ENCODE results near the gene PSTPIP1. TPM values are rescaled to one million over a fixed set of nuclear protein-coding genes. Genes with fewer than 3 reads are reported as not detected.
A peak's percentile ranks its signal among the peaks of the same experiment; 100 is the strongest.

PSTPIP1 gene
- total and polyA plus RNA-seq, 5 donors from 2014 or later = 41.3 to 169 (median 47.8) TPM

GRCh38 chr15:77042955-77043920 lies 48.3 kb downstream of the PSTPIP1 start:
- no peak for ATAC-seq (ENCODE audit: low read depth in 2 of 2)
- Histone ChIP-seq H3K4me3 (ENCODE audit: low read depth, low read length) (no peak overlapping the region), H3K36me3 (ENCODE audit: control insufficient read depth, insufficient read depth, low read length) (peaks cover 9% of the 10 kb centered on the region), H3K9me3 (ENCODE audit: control insufficient read depth in 2 of 2, low read length in 2 of 2) (no peaks in the 10 kb centered on the region), H3K27ac (ENCODE audit: insufficient read depth, low read length, poor library complexity, severe bottlenecking) (no peak overlapping the region), H3K4me1 (ENCODE audit: control insufficient read depth, insufficient read depth, low read length, poor library complexity, severe bottlenecking) (no peaks in the 10 kb centered on the region), H3K27me3 (ENCODE audit: control insufficient read depth, insufficient read depth, low read length) (no peaks in the 10 kb centered on the region)
- H3K27ac Mint-ChIP-seq = peak overlapping the region; percentile 27 to 82 (median 57)
- H3K36me3 Mint-ChIP-seq = peaks cover 41% of the 10 kb centered on the region
- no peak for DNase-seq
- H3K27me3 Mint-ChIP-seq = no peaks in the 10 kb centered on the region
- peaks cover 0 to 11% (median 0%) of the 10 kb centered on the region in 7 donors for H3K9me3 Mint-ChIP-seq
- peaks cover 0 to 11% (median 6%) of the 10 kb centered on the region in 4 donors for H3K4me1 Mint-ChIP-seq
- H3K4me3 Mint-ChIP-seq = peak overlapping the region in 1 of 4 donors; percentile 5

GRCh38 chr15:77044228-77045042 lies 49.5 kb downstream of the PSTPIP1 start:
- Histone ChIP-seq H3K9me3 (ENCODE audit: control insufficient read depth in 2 of 2, low read length in 2 of 2) (no peaks in the 10 kb centered on the region), H3K4me3 (ENCODE audit: low read depth, low read length) (no peak overlapping the region), H3K36me3 (ENCODE audit: control insufficient read depth, insufficient read depth, low read length) (peaks cover 9% of the 10 kb centered on the region), H3K27ac (ENCODE audit: insufficient read depth, low read length, poor library complexity, severe bottlenecking) (no peak overlapping the region), H3K4me1 (ENCODE audit: control insufficient read depth, insufficient read depth, low read length, poor library complexity, severe bottlenecking) (no peaks in the 10 kb centered on the region), H3K27me3 (ENCODE audit: control insufficient read depth, insufficient read depth, low read length) (no peaks in the 10 kb centered on the region)
- H3K27ac Mint-ChIP-seq = no peak overlapping the region
- no peaks in the 10 kb centered on the region for H3K27me3 Mint-ChIP-seq
- H3K4me3 Mint-ChIP-seq = no peak overlapping the region
- H3K9me3 Mint-ChIP-seq = peaks cover 0 to 5% (median 0%) of the 10 kb centered on the region in 7 donors
- DNase-seq = no peak
- no peak for ATAC-seq (ENCODE audit: low read depth in 2 of 2)
- peaks cover 0 to 11% (median 6%) of the 10 kb centered on the region in 4 donors for H3K4me1 Mint-ChIP-seq
- H3K36me3 Mint-ChIP-seq = peaks cover 41% of the 10 kb centered on the region

GRCh38 chr15:77045985-77046384 lies 51.1 kb downstream of the PSTPIP1 start:
- H3K36me3 Mint-ChIP-seq = peaks cover 36% of the 10 kb centered on the region
- H3K9me3 Mint-ChIP-seq = peaks cover 0 to 3% (median 0%) of the 10 kb centered on the region in 7 donors
- Histone ChIP-seq H3K27ac (ENCODE audit: insufficient read depth, low read length, poor library complexity, severe bottlenecking) (no peak overlapping the region), H3K36me3 (ENCODE audit: control insufficient read depth, insufficient read depth, low read length) (peaks cover 9% of the 10 kb centered on the region), H3K9me3 (ENCODE audit: control insufficient read depth in 2 of 2, low read length in 2 of 2) (no peaks in the 10 kb centered on the region), H3K27me3 (ENCODE audit: control insufficient read depth, insufficient read depth, low read length) (no peaks in the 10 kb centered on the region), H3K4me1 (ENCODE audit: control insufficient read depth, insufficient read depth, low read length, poor library complexity, severe bottlenecking) (no peaks in the 10 kb centered on the region), H3K4me3 (ENCODE audit: low read depth, low read length) (no peak overlapping the region)
- H3K4me3 Mint-ChIP-seq = no peak overlapping the region
- ATAC-seq (ENCODE audit: low read depth in 2 of 2) (no peak), DNase-seq (no peak)
- no peaks in the 10 kb centered on the region for H3K27me3 Mint-ChIP-seq
- H3K27ac Mint-ChIP-seq = no peak overlapping the region
- H3K4me1 Mint-ChIP-seq = peaks cover 0 to 6% (median 4%) of the 10 kb centered on the region in 4 donors

- Mint-ChIP-seq H3K27ac (peak overlapping the region in 1 of 3 donors; percentile 78), H3K36me3 (peaks cover 35% of the 10 kb centered on the region), H3K4me3 (no peak overlapping the region)
These were observed 51.9 kb downstream of the PSTPIP1 start for GRCh38 chr15:77046704-77047412.

GRCh38 chr15:77048135-77048876 lies 53.4 kb downstream of the PSTPIP1 start:
- Mint-ChIP-seq H3K27ac (peak overlapping the region in 1 of 3 donors; percentile 8), H3K4me1 (peaks cover 0 to 4% (median under 1%) of the 10 kb centered on the region in 4 donors), H3K9me3 (no peaks in the 10 kb centered on the region), H3K4me3 (no peak overlapping the region), H3K36me3 (peaks cover 39% of the 10 kb centered on the region), H3K27me3 (no peaks in the 10 kb centered on the region)
- no peaks in the 10 kb centered on the region for H3K27me3 ChIP-seq (ENCODE audit: control insufficient read depth, insufficient read depth, low read length)
- DNase-seq (no peak), ATAC-seq (ENCODE audit: low read depth in 2 of 2) (no peak)
- no peak overlapping the region for H3K4me3 ChIP-seq (ENCODE audit: low read depth, low read length)
- H3K36me3 ChIP-seq (ENCODE audit: control insufficient read depth, insufficient read depth, low read length) = peaks cover 9% of the 10 kb centered on the region
- no peak overlapping the region for H3K27ac ChIP-seq (ENCODE audit: insufficient read depth, low read length, poor library complexity, severe bottlenecking)
- no peaks in the 10 kb centered on the region for H3K9me3 ChIP-seq (ENCODE audit: control insufficient read depth in 2 of 2, low read length in 2 of 2)
- no peaks in the 10 kb centered on the region for H3K4me1 ChIP-seq (ENCODE audit: control insufficient read depth, insufficient read depth, low read length, poor library complexity, severe bottlenecking)

More at GRCh38 chr15:77046704-77047412, 51.9 kb downstream of the PSTPIP1 start:
- Mint-ChIP-seq H3K27me3 (no peaks in the 10 kb centered on the region), H3K4me1 (peaks cover 0 to 6% (median 3%) of the 10 kb centered on the region in 4 donors), H3K9me3 (no peaks in the 10 kb centered on the region)
- ATAC-seq (ENCODE audit: low read depth in 2 of 2) (no peak), DNase-seq (no peak)
- H3K36me3 ChIP-seq (ENCODE audit: control insufficient read depth, insufficient read depth, low read length) = peaks cover 9% of the 10 kb centered on the region
- no peak overlapping the region for H3K4me3 ChIP-seq (ENCODE audit: low read depth, low read length)
- H3K4me1 ChIP-seq (ENCODE audit: control insufficient read depth, insufficient read depth, low read length, poor library complexity, severe bottlenecking) = no peaks in the 10 kb centered on the region
- H3K9me3 ChIP-seq (ENCODE audit: control insufficient read depth in 2 of 2, low read length in 2 of 2) = no peaks in the 10 kb centered on the region
- H3K27ac ChIP-seq (ENCODE audit: insufficient read depth, low read length, poor library complexity, severe bottlenecking) = no peak overlapping the region
- H3K27me3 ChIP-seq (ENCODE audit: control insufficient read depth, insufficient read depth, low read length) = no peaks in the 10 kb centered on the region

- no peaks in the 10 kb centered on the region for H3K9me3 ChIP-seq (ENCODE audit: control insufficient read depth in 2 of 2, low read length in 2 of 2)
- Mint-ChIP-seq H3K9me3 (no peaks in the 10 kb centered on the region), H3K36me3 (peaks cover 10% of the 10 kb centered on the region), H3K4me3 (no peak overlapping the region), H3K27ac (no peak overlapping the region), H3K4me1 (peaks cover 0 to 6% (median 2%) of the 10 kb centered on the region in 4 donors), H3K27me3 (no peaks in the 10 kb centered on the region)
- no peak for DNase-seq
- no peak overlapping the region for H3K27ac ChIP-seq (ENCODE audit: insufficient read depth, low read length, poor library complexity, severe bottlenecking)
- H3K27me3 ChIP-seq (ENCODE audit: control insufficient read depth, insufficient read depth, low read length) = no peaks in the 10 kb centered on the region
- no peak overlapping the region for H3K4me3 ChIP-seq (ENCODE audit: low read depth, low read length)
- H3K36me3 ChIP-seq (ENCODE audit: control insufficient read depth, insufficient read depth, low read length) = no peaks in the 10 kb centered on the region
- no peak for ATAC-seq (ENCODE audit: low read depth in 2 of 2)
- no peaks in the 10 kb centered on the region for H3K4me1 ChIP-seq (ENCODE audit: control insufficient read depth, insufficient read depth, low read length, poor library complexity, severe bottlenecking)
These were observed 57.6 kb downstream of the PSTPIP1 start for GRCh38 chr15:77052556-77052955.

GRCh38 chr15:77053709-77054108 lies 58.8 kb downstream of the PSTPIP1 start:
- Mint-ChIP-seq H3K36me3 (peaks cover 5% of the 10 kb centered on the region), H3K4me1 (peaks cover 0 to 11% (median 8%) of the 10 kb centered on the region in 4 donors), H3K27me3 (no peaks in the 10 kb centered on the region), H3K4me3 (no peak overlapping the region), H3K9me3 (no peaks in the 10 kb centered on the region), H3K27ac (no peak overlapping the region)
- no peak for ATAC-seq (ENCODE audit: low read depth in 2 of 2)
- Histone ChIP-seq H3K9me3 (ENCODE audit: control insufficient read depth in 2 of 2, low read length in 2 of 2) (no peaks in the 10 kb centered on the region), H3K36me3 (ENCODE audit: control insufficient read depth, insufficient read depth, low read length) (no peaks in the 10 kb centered on the region), H3K4me3 (ENCODE audit: low read depth, low read length) (no peak overlapping the region), H3K4me1 (ENCODE audit: control insufficient read depth, insufficient read depth, low read length, poor library complexity, severe bottlenecking) (no peaks in the 10 kb centered on the region), H3K27me3 (ENCODE audit: control insufficient read depth, insufficient read depth, low read length) (no peaks in the 10 kb centered on the region), H3K27ac (ENCODE audit: insufficient read depth, low read length, poor library complexity, severe bottlenecking) (no peak overlapping the region)
- DNase-seq = no peak

Measured in CD4-positive, CD25-positive, alpha-beta regulatory T cell (primary cell).